ENCODE results near the gene DMBX1. TPM values are rescaled to one million over a fixed set of nuclear protein-coding genes. Genes with fewer than 3 reads are reported as not detected.

The DMBX1 gene
- polyA plus RNA-seq, 6 donors from 2014 or later = not detected

GRCh38 chr1:46451948-46452930 lies 37.4 kb upstream of the DMBX1 start:
- Mint-ChIP-seq H3K4me1 (peaks cover 9 to 12% (median 9%) of the 10 kb centered on the region in 3 donors), H3K27ac (no peak overlapping the region), H3K27me3 (peaks cover 46 to 91% (median 85%) of the 10 kb centered on the region in 3 donors), H3K9me3 (peaks cover 0 to 3% (median 0%) of the 10 kb centered on the region in 7 donors), H3K36me3 (no peaks in the 10 kb centered on the region), H3K4me3 (no peak overlapping the region)
- DNase-seq = no peak
- no peak for ATAC-seq (ENCODE audit: low read depth in 2 of 2)

DNA sequence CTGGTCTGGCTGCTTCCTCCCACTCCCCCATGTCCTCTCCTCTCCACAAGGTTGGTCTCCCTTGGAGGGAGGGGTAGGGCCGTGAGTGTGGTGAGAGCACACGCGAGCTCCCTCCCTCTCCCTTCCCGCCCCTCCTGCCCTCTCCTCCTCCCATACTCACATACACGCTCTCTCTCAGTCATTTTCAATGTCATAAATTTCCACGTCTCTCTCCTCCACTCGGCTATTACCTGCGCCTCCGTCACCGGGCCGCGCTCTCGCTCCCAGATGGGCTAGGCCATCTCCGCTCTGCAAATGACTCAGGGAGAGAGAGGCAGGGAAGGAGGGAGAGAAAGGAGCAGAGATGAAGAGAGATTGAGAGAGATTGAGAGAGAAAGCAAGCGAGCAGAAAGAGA lies 36.7 kb upstream of the DMBX1 start:
- DNase-seq = no peak

GRCh38 chr1:46453449-46453848 lies 36.2 kb upstream of the DMBX1 start:
- H3K4me1 Mint-ChIP-seq = peaks cover 4 to 6% (median 4%) of the 10 kb centered on the region in 3 donors
- peaks cover 0 to 3% (median 0%) of the 10 kb centered on the region in 7 donors for H3K9me3 Mint-ChIP-seq

More for the DNA sequence above, 36.7 kb upstream of the DMBX1 start:
- Mint-ChIP-seq H3K27ac (no peak overlapping the region), H3K4me3 (no peak overlapping the region), H3K36me3 (no peaks in the 10 kb centered on the region), H3K4me1 (peaks cover 5 to 9% (median 8%) of the 10 kb centered on the region in 3 donors), H3K9me3 (peaks cover 0 to 3% (median 0%) of the 10 kb centered on the region in 7 donors), H3K27me3 (peaks cover 41 to 84% (median 78%) of the 10 kb centered on the region in 3 donors)
- ATAC-seq (ENCODE audit: low read depth in 2 of 2) = no peak

DNA sequence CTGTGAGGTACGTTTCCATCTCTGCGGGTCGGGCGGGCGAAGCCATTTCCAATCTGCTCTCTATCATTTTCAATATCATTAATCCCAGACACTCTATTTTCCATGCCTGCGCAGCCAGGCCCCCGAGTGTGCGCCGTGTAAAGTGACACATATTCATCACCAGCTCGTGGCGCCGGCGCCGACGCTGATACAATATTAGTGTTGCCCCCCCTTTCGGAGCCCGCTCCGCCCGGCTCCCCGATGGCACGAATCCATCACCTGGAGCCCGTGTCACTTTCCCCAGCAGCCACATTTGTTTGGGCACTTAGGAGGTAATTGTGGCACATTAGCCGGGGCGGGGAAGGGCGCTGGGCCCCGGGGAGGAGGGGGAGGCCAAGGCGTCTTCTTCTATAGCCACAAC lies 33.7 kb upstream of the DMBX1 start:
- Mint-ChIP-seq H3K4me1 (no peaks in the 10 kb centered on the region), H3K9me3 (no peaks in the 10 kb centered on the region), H3K4me3 (no peak overlapping the region), H3K27me3 (peaks cover 38 to 80% (median 77%) of the 10 kb centered on the region in 3 donors), H3K27ac (peak overlapping the region in 1 of 6 donors; percentile 44), H3K36me3 (no peaks in the 10 kb centered on the region)
- DNase-seq (no peak), ATAC-seq (ENCODE audit: low read depth in 2 of 2) (no peak)

More at GRCh38 chr1:46453449-46453848, 36.2 kb upstream of the DMBX1 start:
- ATAC-seq (ENCODE audit: low read depth in 2 of 2) (no peak), DNase-seq (no peak)
- no peak overlapping the region for H3K4me3 Mint-ChIP-seq
- H3K27ac Mint-ChIP-seq = no peak overlapping the region
- no peaks in the 10 kb centered on the region for H3K36me3 Mint-ChIP-seq
- peaks cover 38 to 80% (median 76%) of the 10 kb centered on the region in 3 donors for H3K27me3 Mint-ChIP-seq

- DNase-seq (no peak), ATAC-seq (ENCODE audit: low read depth in 2 of 2) (no peak)
- Mint-ChIP-seq H3K4me3 (no peak overlapping the region), H3K9me3 (no peaks in the 10 kb centered on the region), H3K36me3 (no peaks in the 10 kb centered on the region), H3K27ac (no peak overlapping the region), H3K4me1 (no peaks in the 10 kb centered on the region), H3K27me3 (peaks cover 38 to 80% (median 77%) of the 10 kb centered on the region in 3 donors)
Measured at GRCh38 chr1:46456411-46456963, 33.1 kb upstream of the DMBX1 start.

- Mint-ChIP-seq H3K36me3 (no peaks in the 10 kb centered on the region), H3K27ac (no peak overlapping the region), H3K9me3 (no peaks in the 10 kb centered on the region), H3K4me1 (no peaks in the 10 kb centered on the region), H3K27me3 (peaks cover 32 to 78% (median 77%) of the 10 kb centered on the region in 3 donors), H3K4me3 (no peak overlapping the region)
- DNase-seq (no peak), ATAC-seq (ENCODE audit: low read depth in 2 of 2) (no peak)
Measured at GRCh38 chr1:46457178-46457577, 32.5 kb upstream of the DMBX1 start.

DNA sequence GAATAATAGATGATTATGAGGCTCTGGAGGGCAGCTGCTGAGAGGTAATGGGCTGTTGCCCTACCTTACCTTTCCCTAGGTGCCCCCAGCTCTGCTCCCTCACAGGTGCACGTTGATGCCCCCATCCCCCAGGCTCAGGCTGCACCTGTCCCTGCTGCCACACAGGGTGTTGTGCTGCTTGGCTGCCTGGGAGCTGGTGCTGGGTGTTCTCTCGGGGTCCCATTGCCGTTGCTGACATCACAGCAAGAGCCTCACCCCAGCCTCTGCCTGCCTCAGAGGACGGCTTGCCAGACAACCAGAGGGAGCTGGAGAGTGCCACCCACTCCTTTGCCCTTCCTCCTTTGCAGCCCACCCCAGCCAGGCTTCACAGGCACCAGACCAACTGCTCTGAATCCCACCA lies 31.4 kb upstream of the DMBX1 start:
- DNase-seq (no peak), ATAC-seq (ENCODE audit: low read depth in 2 of 2) (no peak)
- Mint-ChIP-seq H3K9me3 (no peaks in the 10 kb centered on the region), H3K27ac (peak overlapping the region in 1 of 6 donors; percentile 57), H3K27me3 (peaks cover 35 to 78% (median 77%) of the 10 kb centered on the region in 3 donors), H3K4me3 (no peak overlapping the region), H3K36me3 (no peaks in the 10 kb centered on the region), H3K4me1 (no peaks in the 10 kb centered on the region)

DNA sequence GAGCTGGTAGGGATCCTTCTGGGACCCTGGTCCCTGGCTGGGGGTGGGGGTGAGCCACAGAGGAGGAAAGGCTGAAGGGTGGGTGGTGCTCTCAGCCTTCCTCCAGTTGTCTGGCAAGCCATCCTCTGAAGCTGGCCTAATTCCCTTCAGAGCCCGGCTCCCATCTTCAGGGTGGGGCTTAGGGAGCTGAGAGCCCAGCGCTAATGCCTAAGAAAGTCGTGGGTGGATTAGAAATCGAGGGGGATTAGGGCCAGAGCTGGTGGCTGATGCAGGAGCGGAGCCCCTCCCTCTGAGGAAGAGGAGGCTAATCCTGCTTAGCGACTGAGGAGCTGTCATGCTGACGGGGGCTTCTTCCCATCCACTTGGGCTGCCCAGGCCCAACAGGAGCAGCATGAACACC lies 30.8 kb upstream of the DMBX1 start:
- Mint-ChIP-seq H3K9me3 (no peaks in the 10 kb centered on the region), H3K36me3 (no peaks in the 10 kb centered on the region), H3K4me1 (no peaks in the 10 kb centered on the region), H3K27ac (no peak overlapping the region), H3K4me3 (no peak overlapping the region), H3K27me3 (peaks cover 36 to 81% (median 76%) of the 10 kb centered on the region in 3 donors)
- ATAC-seq (ENCODE audit: low read depth in 2 of 2) = no peak
- DNase-seq = no peak

GRCh38 chr1:46459315-46459714 lies 30.3 kb upstream of the DMBX1 start:
- no peak for DNase-seq
- Mint-ChIP-seq H3K36me3 (no peaks in the 10 kb centered on the region), H3K4me1 (no peaks in the 10 kb centered on the region), H3K4me3 (no peak overlapping the region), H3K9me3 (no peaks in the 10 kb centered on the region), H3K27ac (no peak overlapping the region), H3K27me3 (peaks cover 38 to 82% (median 76%) of the 10 kb centered on the region in 3 donors)
- ATAC-seq (ENCODE audit: low read depth in 2 of 2) = no peak

DNA sequence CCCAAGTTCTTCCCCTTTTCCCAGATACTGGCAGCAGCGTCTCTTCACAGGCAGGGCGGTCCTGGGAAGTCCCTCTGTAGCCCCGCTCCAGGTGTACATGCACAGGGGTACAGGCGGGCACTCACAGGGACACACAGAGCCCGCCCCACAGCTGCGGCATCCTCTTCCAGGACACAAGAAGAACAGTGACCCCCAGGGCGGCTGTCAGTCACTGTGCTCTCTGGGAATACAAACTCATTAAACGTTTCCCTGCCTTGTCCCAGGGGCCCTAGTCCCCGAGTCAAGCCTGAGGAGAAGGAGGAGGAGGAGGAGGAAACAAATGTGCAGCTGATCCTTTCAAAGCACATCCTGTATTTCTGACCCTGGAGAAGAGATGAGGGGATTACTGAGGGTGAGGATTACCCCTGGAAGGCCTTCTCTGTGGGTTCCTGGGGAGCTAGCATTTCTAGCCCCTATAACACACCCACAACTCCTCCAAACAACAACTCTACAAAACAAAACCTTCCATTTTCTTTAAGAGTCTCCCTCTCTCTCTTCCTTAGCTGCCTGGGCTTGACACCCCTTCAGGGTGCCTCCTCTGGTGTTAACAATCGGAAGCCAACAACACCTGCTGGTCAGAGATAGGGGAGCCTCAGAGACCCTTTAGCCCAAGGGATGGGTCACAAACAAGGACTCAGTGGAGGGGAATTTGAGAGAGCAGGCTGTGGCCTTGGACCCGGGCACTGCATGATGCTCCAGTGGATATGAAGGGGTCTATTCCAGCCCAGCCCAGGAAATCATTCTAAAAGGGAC lies 28.4 kb upstream of the DMBX1 start:
- H3K36me3 Mint-ChIP-seq = no peaks in the 10 kb centered on the region
- no peak for DNase-seq
- H3K4me1 Mint-ChIP-seq = peaks cover 4 to 5% (median 5%) of the 10 kb centered on the region in 3 donors
- ATAC-seq (ENCODE audit: low read depth in 2 of 2) = no peak
- no peak overlapping the region for H3K4me3 Mint-ChIP-seq
- no peaks in the 10 kb centered on the region for H3K9me3 Mint-ChIP-seq
- peak overlapping the region in 1 of 6 donors; percentile 5 for H3K27ac Mint-ChIP-seq
- peaks cover 42 to 81% (median 78%) of the 10 kb centered on the region in 3 donors for H3K27me3 Mint-ChIP-seq

DNA sequence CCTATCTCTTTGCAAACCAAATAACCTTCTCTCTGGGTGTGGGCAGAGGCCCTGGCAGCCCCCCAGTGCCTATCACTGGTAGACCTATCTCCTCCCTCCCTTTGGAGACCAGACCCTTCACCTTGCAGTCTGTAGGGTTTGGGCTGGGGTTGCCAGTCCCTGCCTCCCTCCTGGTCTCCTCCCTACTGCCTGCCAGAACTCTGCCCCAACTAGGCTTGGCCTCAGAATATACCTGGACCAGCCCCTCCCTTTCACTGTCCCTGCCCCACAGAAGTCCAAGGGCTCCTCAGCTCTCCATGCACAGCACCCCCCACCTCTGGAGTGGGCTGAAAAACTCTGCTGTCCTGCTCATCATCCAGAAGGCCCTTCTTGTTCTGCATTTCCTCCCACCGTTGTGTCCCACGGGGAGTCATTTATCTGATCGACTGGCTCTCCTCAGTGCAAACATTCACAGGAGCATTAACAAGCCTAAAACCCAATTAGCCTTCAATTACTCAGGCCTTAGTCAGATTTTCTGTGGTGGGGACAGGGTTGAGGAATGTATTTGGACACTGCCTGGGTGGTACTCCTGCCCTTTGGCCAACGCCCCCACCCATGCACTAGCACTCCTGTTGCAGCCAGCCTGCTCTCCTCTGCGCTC lies 27.7 kb upstream of the DMBX1 start:
- Mint-ChIP-seq H3K9me3 (no peaks in the 10 kb centered on the region), H3K36me3 (no peaks in the 10 kb centered on the region), H3K4me1 (peaks cover 4 to 9% (median 8%) of the 10 kb centered on the region in 3 donors), H3K27ac (no peak overlapping the region), H3K4me3 (no peak overlapping the region), H3K27me3 (peaks cover 45 to 84% (median 79%) of the 10 kb centered on the region in 3 donors)
- DNase-seq = no peak
- ATAC-seq (ENCODE audit: low read depth in 2 of 2) = no peak

DNA sequence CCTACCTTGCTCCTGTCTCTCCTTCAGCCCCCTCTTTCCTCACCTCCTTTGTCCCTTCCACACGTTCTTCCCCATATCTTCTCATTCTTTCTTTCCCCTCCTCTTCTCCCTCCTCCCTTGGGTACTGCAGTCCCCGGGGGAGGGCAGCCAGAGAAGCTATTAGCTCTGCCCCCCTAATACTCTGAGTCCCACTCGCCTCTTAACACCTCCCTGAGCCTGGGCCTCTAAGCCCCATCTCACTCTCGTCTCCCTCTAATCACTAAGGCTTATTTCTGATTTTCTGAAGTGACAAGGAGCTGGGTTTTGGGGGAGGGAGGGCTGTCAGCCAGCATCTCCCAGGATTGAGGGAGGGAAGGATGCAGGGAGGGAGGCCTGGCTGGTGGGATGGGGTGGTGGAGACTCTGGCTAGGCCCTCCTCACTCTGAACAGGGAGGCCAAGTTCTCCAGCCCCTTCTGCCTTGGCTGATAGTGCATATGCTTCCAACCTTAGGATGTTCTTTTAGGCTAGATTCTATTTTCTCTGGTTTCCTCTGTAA lies 25.6 kb upstream of the DMBX1 start:
- DNase-seq = no peak
- Mint-ChIP-seq H3K27me3 (peaks cover 53 to 93% (median 90%) of the 10 kb centered on the region in 3 donors), H3K4me3 (no peak overlapping the region)

More for the DNA sequence above, 25.6 kb upstream of the DMBX1 start:
- Mint-ChIP-seq H3K27ac (no peak overlapping the region), H3K36me3 (no peaks in the 10 kb centered on the region), H3K4me1 (peaks cover 8 to 14% (median 9%) of the 10 kb centered on the region in 3 donors), H3K9me3 (no peaks in the 10 kb centered on the region)
- ATAC-seq (ENCODE audit: low read depth in 2 of 2) = no peak
